Measurements from ENCODE around the gene NFATC2.

DNA sequence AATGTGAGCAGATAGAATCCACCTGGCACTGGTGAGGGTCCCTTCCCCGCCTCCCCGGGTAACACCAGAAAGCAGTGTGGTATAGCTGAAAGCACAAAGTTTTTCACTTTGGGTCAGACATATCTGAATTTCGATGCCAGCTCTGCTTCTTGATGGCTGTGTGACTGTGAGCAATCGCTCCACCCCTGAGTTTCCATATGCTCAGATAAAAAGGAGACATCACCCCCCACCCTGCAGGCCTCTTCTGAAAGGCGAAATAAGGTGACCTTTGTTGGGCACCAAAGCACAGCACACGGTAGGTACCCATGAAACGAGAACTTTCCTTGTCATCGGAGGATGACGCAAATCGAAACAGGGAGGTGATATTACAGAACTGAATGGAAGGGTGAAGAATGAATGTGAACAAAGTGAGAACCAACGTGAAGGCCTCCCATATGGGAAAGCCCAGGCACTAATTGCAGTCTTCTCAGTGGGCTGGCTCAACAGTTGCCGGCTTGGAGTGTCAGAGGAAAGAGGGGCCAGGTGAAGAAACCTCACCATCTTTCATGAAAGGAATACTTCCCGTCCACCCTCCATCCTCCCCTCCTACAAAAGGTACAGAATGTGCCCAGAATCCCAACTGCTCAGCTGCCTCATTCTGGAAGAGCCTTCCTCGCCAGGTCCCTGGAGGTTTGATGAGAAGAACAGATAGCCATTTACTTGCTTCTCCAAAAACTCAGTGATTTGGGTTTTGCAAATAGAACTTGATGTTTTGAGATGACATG, 61.8 kb downstream of the NFATC2 start:
- TF ChIP-seq, protein P1, sequence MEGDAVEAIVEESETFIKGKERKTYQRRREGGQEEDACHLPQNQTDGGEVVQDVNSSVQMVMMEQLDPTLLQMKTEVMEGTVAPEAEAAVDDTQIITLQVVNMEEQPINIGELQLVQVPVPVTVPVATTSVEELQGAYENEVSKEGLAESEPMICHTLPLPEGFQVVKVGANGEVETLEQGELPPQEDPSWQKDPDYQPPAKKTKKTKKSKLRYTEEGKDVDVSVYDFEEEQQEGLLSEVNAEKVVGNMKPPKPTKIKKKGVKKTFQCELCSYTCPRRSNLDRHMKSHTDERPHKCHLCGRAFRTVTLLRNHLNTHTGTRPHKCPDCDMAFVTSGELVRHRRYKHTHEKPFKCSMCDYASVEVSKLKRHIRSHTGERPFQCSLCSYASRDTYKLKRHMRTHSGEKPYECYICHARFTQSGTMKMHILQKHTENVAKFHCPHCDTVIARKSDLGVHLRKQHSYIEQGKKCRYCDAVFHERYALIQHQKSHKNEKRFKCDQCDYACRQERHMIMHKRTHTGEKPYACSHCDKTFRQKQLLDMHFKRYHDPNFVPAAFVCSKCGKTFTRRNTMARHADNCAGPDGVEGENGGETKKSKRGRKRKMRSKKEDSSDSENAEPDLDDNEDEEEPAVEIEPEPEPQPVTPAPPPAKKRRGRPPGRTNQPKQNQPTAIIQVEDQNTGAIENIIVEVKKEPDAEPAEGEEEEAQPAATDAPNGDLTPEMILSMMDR (IDR thresholded peaks at IDR 0.05), result no peak
- no peak for TF ChIP-seq EP300 (IDR thresholded peaks at IDR 0.05)
- TF ChIP-seq POLR2A (IDR thresholded peaks at IDR 0.05), result no peak
- TF ChIP-seq POLR2AphosphoS5 (IDR thresholded peaks at IDR 0.05), result no peak
